Astrocyte of the cerebellum (primary cell): ENCODE measurements around the gene ACTA2.

Source experiments
- DNase-seq: peaks from one replicate; pipeline ENCODE4 v3.0.0-alpha.2; 2011; ENCODE audit warnings: low read depth
- H3K4me3 ChIP-seq: 2 replicates; pipeline ENCODE4 v1.5.1; 2011; ENCODE audit warnings: mild to moderate bottlenecking, low read depth, low read length, moderate library complexity
- CTCF ChIP-seq: IDR thresholded peaks from 2 replicates; pipeline ENCODE4 v1.5.1; 2012; ENCODE audit warnings: low read length, low read depth, moderate library complexity, mild to moderate bottlenecking; ENCODE audit errors: missing control alignments
- in situ Hi-C: cut with HindIII; loops from 2 replicates; pipeline ENCODE4 v1.10.0; 2017; ENCODE audit warnings: low sequenced_read_pairs

Gene ACTA2

GRCh38 chr10:88949051-88949450, 3.5 kb downstream of the ACTA2 start:
- H3K4me3 ChIP-seq, result no peak overlapping the region
- no peak for TF ChIP-seq CTCF
- in situ Hi-C loops, result no loop called here
- DNase-seq, result no peak

- in situ Hi-C loops, result no loop called here
- no peak for TF ChIP-seq CTCF
- DNase-seq, result no peak
- H3K4me3 ChIP-seq, result no peak overlapping the region
Measured at GRCh38 chr10:88946965-88947590, 5.5 kb downstream of the ACTA2 start.

- DNase-seq, result no peak
- in situ Hi-C loops, result no loop called here
- no peak for TF ChIP-seq CTCF
- H3K4me3 ChIP-seq, result no peak overlapping the region
Measured at GRCh38 chr10:88946200-88946599, 6.4 kb downstream of the ACTA2 start.

- H3K4me3 ChIP-seq, result no peak overlapping the region
- no peak for DNase-seq
- no peak for TF ChIP-seq CTCF
- in situ Hi-C loops, result no loop called here
Measured at GRCh38 chr10:88944813-88945212, 7.8 kb downstream of the ACTA2 start.

GRCh38 chr10:88943778-88944177, 8.8 kb downstream of the ACTA2 start:
- no peak overlapping the region for H3K4me3 ChIP-seq

GRCh38 chr10:88941026-88941425, 11.5 kb downstream of the ACTA2 start:
- TF ChIP-seq CTCF, result no peak
- no peak for DNase-seq
- H3K4me3 ChIP-seq, result no peak overlapping the region
- in situ Hi-C loops, result no loop called here

More at GRCh38 chr10:88943778-88944177, 8.8 kb downstream of the ACTA2 start:
- no peak for TF ChIP-seq CTCF
- in situ Hi-C loops, result no loop called here
- no peak for DNase-seq
